Common myeloid progenitor, CD34-positive (primary cell): ENCODE results near the gene KRT81.

Experiments
- CTCF ChIA-PET: fragments of 350-600 bp; sonication (Branson Sonifier 250); formaldehyde crosslinking; loops from one replicate; lab custom pipeline; 2021; ENCODE audit warnings: antibody characterized with exemption; lab: Charles Lee
- POLR2A ChIA-PET: fragments of 350-600 bp; sonication (Branson Sonifier 250); formaldehyde crosslinking; loops from one replicate; lab custom pipeline; 2021; ENCODE audit warnings: antibody characterized with exemption; lab: Charles Lee
- DNase-seq, 3 donors: peaks; one replicate each; pipeline versions ENCODE4 v3.0.0 to v3.0.0-alpha.2; 2013
- H3K27ac ChIP-seq, 2 experiments: 1 replicate in 1 of 2; 2 replicates in 1 of 2; pipeline ENCODE4 v1.7.0; 2013; ENCODE audit warnings: inconsistent platforms in 2 of 2, low read length in 2 of 2, mild to moderate bottlenecking in 2 of 2, low read depth in 1 of 2, moderate library complexity in 1 of 2; ENCODE audit not compliant: severe bottlenecking in 2 of 2, insufficient read depth in 1 of 2, poor library complexity in 1 of 2
- H3K27me3 ChIP-seq, 5 experiments: replicated peaks in 2 of 5; 1 replicate in 3 of 5; 2 replicates in 2 of 5; pipeline versions ENCODE4 v1.6.1 to v1.7.0; 2013; ENCODE audit warnings: low read length in 4 of 5, mild to moderate bottlenecking in 2 of 5, moderate library complexity in 2 of 5, inconsistent platforms in 1 of 5; ENCODE audit not compliant: insufficient read depth in 5 of 5, control insufficient read depth in 4 of 5
- H3K36me3 ChIP-seq, 4 experiments: 1 replicate in 2 of 4; 2 replicates in 2 of 4; pipeline versions ENCODE4 v1.6.1 to v1.7.0; 2013; ENCODE audit warnings: low read length in 3 of 4, control low read depth in 1 of 4, mild to moderate bottlenecking in 1 of 4; ENCODE audit not compliant: control insufficient read depth in 4 of 4, insufficient read depth in 4 of 4
- H3K4me1 ChIP-seq, 4 experiments: 1 replicate in 3 of 4; 2 replicates in 1 of 4; pipeline versions ENCODE4 v1.6.1 to v1.7.1; 2013; ENCODE audit warnings: low read length in 3 of 4, mild to moderate bottlenecking in 3 of 4, control low read depth in 1 of 4, inconsistent platforms in 1 of 4, moderate library complexity in 1 of 4; ENCODE audit not compliant: control insufficient read depth in 4 of 4, insufficient read depth in 4 of 4; ENCODE audit errors: control extremely low read depth in 1 of 4
- H3K4me3 ChIP-seq, 7 experiments: 1 replicate in 4 of 7; 2 replicates in 3 of 7; pipeline versions ENCODE4 v1.5.1 to v1.7.0; 2013; ENCODE audit warnings: mild to moderate bottlenecking in 7 of 7, low read length in 6 of 7, moderate library complexity in 6 of 7, inconsistent platforms in 2 of 7, low read depth in 2 of 7, control low read depth in 1 of 7; ENCODE audit not compliant: insufficient read depth in 4 of 7, control insufficient read depth in 1 of 7; ENCODE audit errors: extremely low read depth in 1 of 7
- H3K9me3 ChIP-seq, 5 experiments: 1 replicate in 4 of 5; 2 replicates in 1 of 5; pipeline versions ENCODE4 v1.6.1 to v1.7.1; 2013; ENCODE audit warnings: low read length in 4 of 5, mild to moderate bottlenecking in 2 of 5, inconsistent platforms in 1 of 5, low read depth in 1 of 5, moderate library complexity in 1 of 5; ENCODE audit not compliant: control insufficient read depth in 4 of 5, insufficient read depth in 2 of 5; ENCODE audit errors: control extremely low read depth in 1 of 5
- WGBS: methylation state at CpG from one replicate; pipeline ENCODE4 v1.1.5; 2013; ENCODE audit not compliant: insufficient coverage; 5-methylcytosine and 5-hydroxymethylcytosine counted together

Gene KRT81

DNA sequence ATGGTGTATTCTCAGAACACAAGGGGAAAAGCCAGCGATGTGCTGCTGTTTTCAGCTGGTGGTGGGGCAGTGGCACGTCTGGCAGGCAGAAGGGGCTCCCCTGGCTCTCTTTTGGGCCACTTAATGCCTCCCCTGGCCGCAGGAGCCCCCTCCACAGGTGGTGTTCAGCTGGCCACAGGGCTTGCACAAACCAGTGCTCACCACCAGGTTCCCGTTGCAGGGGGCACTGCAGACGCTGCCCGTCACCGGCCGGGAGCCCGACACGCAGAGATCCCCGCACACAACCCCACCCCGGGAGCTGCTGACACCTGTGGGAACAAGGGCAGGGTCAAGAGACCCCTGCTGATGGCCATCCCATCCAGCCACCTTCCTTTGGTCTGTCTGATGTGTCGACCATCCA lies 23.2 kb upstream of the KRT81 start:
- Histone ChIP-seq H3K4me3 (no peak overlapping the region), H3K27ac (no peak overlapping the region), H3K4me1 (no peaks in the 10 kb centered on the region), H3K36me3 (no peaks in the 10 kb centered on the region), H3K27me3 (peaks cover 0 to 36% (median 17%) of the 10 kb centered on the region in 5 experiments), H3K9me3 (no peaks in the 10 kb centered on the region)
- ChIA-PET POLR2A (no interaction called here), CTCF (interaction anchor here (0.7 to 3.0 kb wide), 4 partner anchors 8 to 99 kb away, joined by 3 to 42 read pairs (median 3); no protein-coding TSS in a partner anchor)
- no peak for DNase-seq
- 92% methylated on average over 12 of the region's 13 CpGs for WGBS

DNA sequence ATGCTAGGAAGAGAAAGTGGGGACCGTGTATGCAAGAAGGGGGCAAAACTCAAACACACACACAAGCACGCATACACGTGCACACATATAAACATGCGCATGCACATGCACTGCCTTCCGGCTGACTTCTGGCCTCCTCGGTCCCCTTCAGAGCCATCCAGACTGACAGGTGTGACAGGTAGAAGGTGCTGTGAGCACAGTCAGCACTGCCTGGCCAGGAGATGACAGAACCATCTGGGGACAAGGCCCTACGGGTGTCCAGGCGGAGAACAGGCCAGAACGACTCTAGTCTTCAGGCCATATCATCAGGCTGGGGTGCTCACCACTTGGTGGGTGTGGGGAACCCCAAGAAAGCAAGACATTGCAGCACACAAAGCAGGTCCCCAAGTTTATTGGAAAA lies 22.6 kb upstream of the KRT81 start:
- Histone ChIP-seq H3K27me3 (peaks cover 0 to 40% (median 18%) of the 10 kb centered on the region in 5 experiments), H3K4me1 (peaks cover 0 to under 1% (median 0%) of the 10 kb centered on the region in 4 experiments), H3K4me3 (no peak overlapping the region), H3K36me3 (no peaks in the 10 kb centered on the region), H3K9me3 (no peaks in the 10 kb centered on the region), H3K27ac (no peak overlapping the region)
- POLR2A ChIA-PET = no interaction called here
- CTCF ChIA-PET = interaction anchor here (3.0 to 10.0 kb wide), 2 partner anchors 10 to 15 kb away, joined by 42 to 151 read pairs; partner anchors contain the start of gene KRT83
- no peak for DNase-seq
- 96% methylated on average over 7 of the region's 9 CpGs for WGBS

DNA sequence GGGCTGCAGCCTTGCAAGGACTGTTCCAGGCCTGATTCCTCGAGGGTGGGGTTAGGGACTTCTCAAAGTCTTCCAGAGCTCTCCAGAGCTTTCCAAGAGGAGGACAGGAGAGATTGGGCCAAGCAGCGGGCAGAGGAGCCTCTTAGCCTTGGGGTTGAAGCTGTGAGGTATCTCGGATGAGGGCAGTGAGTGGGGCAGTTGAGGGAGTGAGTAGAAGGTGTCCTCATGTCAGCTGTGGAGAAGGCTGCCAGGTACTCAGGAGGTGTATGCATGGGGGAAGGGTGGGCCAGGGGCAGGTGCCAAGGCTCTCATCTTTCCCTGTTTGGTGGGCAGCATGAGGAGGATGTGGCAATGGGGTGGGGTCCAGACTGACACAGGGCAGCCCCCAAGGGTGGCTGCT lies 22.1 kb upstream of the KRT81 start:
- CTCF ChIA-PET = interaction anchor here (1.6 to 10.0 kb wide), 2 partner anchors 10 to 19 kb away, joined by 10 to 151 read pairs; partner anchors contain the start of gene KRT83
- H3K36me3 ChIP-seq = no peaks in the 10 kb centered on the region
- peaks cover 0 to 5% (median 1%) of the 10 kb centered on the region in 4 experiments for H3K4me1 ChIP-seq
- H3K4me3 ChIP-seq = no peak overlapping the region
- no peak overlapping the region for H3K27ac ChIP-seq
- whole genome bisulfite sequencing = 96% methylated on average over 3 of the region's 3 CpGs
- no peaks in the 10 kb centered on the region for H3K9me3 ChIP-seq
- no peak for DNase-seq
- POLR2A ChIA-PET = no interaction called here
- H3K27me3 ChIP-seq = peaks cover 0 to 41% (median 20%) of the 10 kb centered on the region in 5 experiments

DNA sequence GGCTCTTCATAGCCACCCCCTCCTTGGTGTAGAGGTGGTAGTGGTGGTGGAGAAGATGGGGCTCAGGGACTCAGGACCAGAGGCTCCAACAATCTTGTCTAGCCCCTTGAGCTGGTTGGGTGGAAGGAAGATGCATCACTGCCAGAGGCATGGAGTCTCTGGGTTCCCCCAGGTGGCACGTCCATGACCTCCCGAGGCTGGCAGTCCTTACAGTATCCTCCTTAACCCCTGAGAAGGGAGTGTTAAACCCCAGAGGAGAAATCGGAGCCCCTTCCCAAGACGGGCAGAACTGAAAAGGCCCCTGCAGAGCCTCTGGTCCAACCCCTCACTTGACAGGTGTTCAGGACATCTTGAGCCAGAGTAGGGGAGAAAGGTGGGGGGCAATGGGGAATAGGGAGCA lies 20.8 kb upstream of the KRT81 start:
- Histone ChIP-seq H3K4me3 (no peak overlapping the region), H3K9me3 (no peaks in the 10 kb centered on the region), H3K4me1 (peaks cover 0 to 11% (median 9%) of the 10 kb centered on the region in 4 experiments), H3K27me3 (peaks cover 3 to 54% (median 27%) of the 10 kb centered on the region in 5 experiments), H3K27ac (no peak overlapping the region), H3K36me3 (no peaks in the 10 kb centered on the region)
- ChIA-PET CTCF (interaction anchor here (0.9 to 10.0 kb wide), 12 partner anchors 12 to 163 kb away, joined by 3 to 151 read pairs (median 8); partner anchors contain the start of gene KRT83), POLR2A (interaction anchor here (0.6 kb wide), 1 partner anchor 64 kb away, joined by 4 read pairs; no protein-coding TSS in a partner anchor)
- 100% methylated on average over 1 of the region's 4 CpGs for WGBS
- no peak for DNase-seq

DNA sequence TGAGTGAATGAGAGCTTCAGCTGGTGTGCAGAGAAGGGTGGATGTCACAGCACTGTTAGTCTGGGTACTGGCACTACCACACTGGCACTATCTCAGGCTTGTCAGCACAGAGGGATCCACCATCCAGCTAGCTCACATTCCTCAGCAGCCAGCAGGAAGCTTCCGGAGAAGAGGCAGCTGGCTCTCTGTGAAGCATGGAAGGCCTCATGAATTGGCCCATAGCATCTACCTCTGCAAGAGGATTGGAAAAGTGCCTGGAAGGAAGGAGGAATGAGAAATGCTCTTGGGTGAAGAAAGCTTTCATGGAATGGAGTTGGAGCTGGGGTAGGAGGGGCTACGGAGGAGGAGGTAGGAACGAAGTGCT lies 19.9 kb upstream of the KRT81 start:
- no peak overlapping the region for H3K4me3 ChIP-seq
- H3K36me3 ChIP-seq = no peaks in the 10 kb centered on the region
- WGBS = 100% methylated on average over 3 of the region's 3 CpGs
- no peak for DNase-seq
- CTCF ChIA-PET = interaction anchor here (0.7 to 10.0 kb wide), 12 partner anchors 12 to 232 kb away, joined by 3 to 151 read pairs (median 7); partner anchors contain the start of gene KRT83
- peaks cover 0 to 11% (median 9%) of the 10 kb centered on the region in 4 experiments for H3K4me1 ChIP-seq
- peaks cover 3 to 62% (median 29%) of the 10 kb centered on the region in 5 experiments for H3K27me3 ChIP-seq
- no peak overlapping the region for H3K27ac ChIP-seq
- POLR2A ChIA-PET = no interaction called here
- no peaks in the 10 kb centered on the region for H3K9me3 ChIP-seq

DNA sequence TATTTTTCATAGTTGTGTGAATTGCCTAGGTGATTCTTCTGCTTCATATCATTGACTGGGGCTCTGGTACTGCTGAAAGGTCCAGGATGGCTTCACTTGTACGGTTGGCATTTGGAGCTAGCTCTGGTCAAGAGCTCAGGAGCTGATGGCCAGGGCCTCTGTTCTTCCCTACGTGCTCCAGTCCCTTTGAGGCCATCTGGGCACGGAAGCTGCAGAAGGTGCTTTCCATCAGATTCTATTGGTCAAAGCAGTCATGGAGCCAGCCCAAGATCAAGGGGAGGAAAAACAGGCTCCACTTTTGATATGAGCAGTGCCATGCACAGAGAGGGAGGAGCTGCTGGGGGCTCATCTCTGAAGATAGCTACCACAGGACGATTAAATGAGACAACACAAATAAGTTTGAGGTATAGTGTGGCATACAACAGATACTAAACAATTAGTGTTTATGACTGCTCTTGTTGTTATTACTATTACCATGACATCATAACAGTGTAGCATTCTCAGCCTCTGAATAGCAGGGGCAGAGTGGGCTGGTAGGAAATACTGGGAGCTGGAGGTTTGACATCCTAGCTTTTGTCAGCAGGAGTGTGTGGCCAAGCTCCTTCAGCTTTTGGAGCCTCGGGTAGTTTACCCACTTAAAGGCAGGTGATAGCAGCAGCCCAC lies 19.4 kb upstream of the KRT81 start:
- CTCF ChIA-PET = interaction anchor here (0.7 to 10.0 kb wide), 14 partner anchors 13 to 232 kb away, joined by 3 to 151 read pairs (median 6); partner anchors contain the start of gene KRT83
- H3K27me3 ChIP-seq = peaks cover 3 to 62% (median 30%) of the 10 kb centered on the region in 5 experiments
- no peaks in the 10 kb centered on the region for H3K9me3 ChIP-seq
- no peak overlapping the region for H3K27ac ChIP-seq
- WGBS = 95% methylated on average over 3 of the region's 5 CpGs
- POLR2A ChIA-PET = no interaction called here
- H3K4me1 ChIP-seq = peaks cover 0 to 11% (median 9%) of the 10 kb centered on the region in 4 experiments
- H3K4me3 ChIP-seq = no peak overlapping the region
- peak in 1 of 3 donors; percentile 5 for DNase-seq
- no peaks in the 10 kb centered on the region for H3K36me3 ChIP-seq
